K562 (cell line): Measurements from ENCODE around the gene ELAVL3. TPM values are rescaled to one million over a fixed set of nuclear protein-coding genes. Genes with fewer than 3 reads are reported as not detected.
A peak's percentile ranks its signal among the peaks of the same experiment; 100 is the strongest.

Experiments used
- ATAC-seq: fragments of 200-7000 bp; cut with Tn5 transposase; 3 replicates; pipeline ENCODE4 v1.9.1; 2020; ENCODE audit warnings: moderate library complexity
- BruUV-seq: library from RNA; stranded (reverse); fragments of 400-500 nt; replicated peaks from 2 replicates; lab custom pipeline; 2021; lab: Mats Ljungman, UMichigan
- CTCF ChIA-PET: fragments of 300-600 bp; formaldehyde crosslinking; extraction: SDS; loops from one replicate; lab custom pipeline; 2021; ENCODE audit warnings: low intra/inter-chr PET ratio; lab: Yijun Ruan, JAX
- POLR2A ChIA-PET: fragments of 300-600, 350-650 bp; sonication (Branson Sonifier 250); formaldehyde crosslinking; extraction: SDS; loops from one replicate; lab custom pipeline; 2021; ENCODE audit warnings: antibody characterized with exemption, inconsistent platforms; lab: Yijun Ruan, JAX
- DNase-seq, 4 experiments: peaks; one replicate each; pipeline versions ENCODE4 v3.0.0 to v3.0.0-alpha.2; 2011 to 2018; ENCODE audit warnings: low spot score in 3 of 4, mixed read lengths in 3 of 4; ENCODE audit errors: extremely low read depth in 1 of 4
- FAIRE-seq: peaks from 2 replicates; lab custom pipeline; 2011; peaks lifted over from hg19 to GRCh38; lab: Jason Lieb, UNC
- H2AFZ ChIP-seq: 2 replicates; pipeline ENCODE4 v1.6.0; 2011; ENCODE audit warnings: low read depth, low read length, control low read depth, inconsistent platforms
- H3K27ac ChIP-seq: fragments of 200-600 bp; 3 replicates; pipeline ENCODE4 v1.8.0; 2011; ENCODE audit warnings: low read depth, mild to moderate bottlenecking, control low read depth, inconsistent platforms, low read length, moderate library complexity, mixed read lengths; ENCODE audit errors: extremely low read depth
- H3K27me3 ChIP-seq, 2 experiments: fragments of 300-600 bp in 1 of 2; 2 replicates in 1 of 2; 3 replicates in 1 of 2; pipeline versions ENCODE4 v1.6.0 to v1.8.0; 2011; ENCODE audit warnings: inconsistent platforms in 2 of 2, low read length in 2 of 2, mild to moderate bottlenecking in 1 of 2, mixed read lengths in 1 of 2, moderate library complexity in 1 of 2; ENCODE audit not compliant: control insufficient read depth in 2 of 2, insufficient read depth in 2 of 2
- H3K36me3 ChIP-seq: fragments of 300-600 bp; 3 replicates; pipeline ENCODE4 v1.8.0; 2011; ENCODE audit warnings: mild to moderate bottlenecking, low read length, inconsistent platforms; ENCODE audit not compliant: control insufficient read depth, insufficient read depth
- H3K4me1 ChIP-seq, 2 experiments: fragments of 200-600 bp in 1 of 2; replicated peaks in 1 of 2; 2 replicates in 1 of 2; 3 replicates in 1 of 2; pipeline versions ENCODE4 v1.5.1 to v1.8.0; 2011; ENCODE audit warnings: inconsistent platforms in 2 of 2, low read length in 2 of 2, mild to moderate bottlenecking in 1 of 2, mixed read lengths in 1 of 2, moderate library complexity in 1 of 2; ENCODE audit not compliant: control insufficient read depth in 2 of 2, insufficient read depth in 2 of 2
- H3K4me2 ChIP-seq: 2 replicates; pipeline ENCODE4 v1.6.1; 2011; ENCODE audit warnings: low read length, control low read depth, inconsistent platforms, mixed read lengths; ENCODE audit not compliant: insufficient read depth
- H3K4me3 ChIP-seq: fragments of 200-600 bp; sonication (generic), shearing (Covaris generic); 2 replicates; pipeline ENCODE4 v1.5.1; 2016; ENCODE audit warnings: control low read depth, inconsistent platforms
- H3K79me2 ChIP-seq: fragments of 200-600 bp; 3 replicates; pipeline ENCODE4 v1.8.0; 2011; ENCODE audit warnings: low read length, inconsistent platforms; ENCODE audit not compliant: control insufficient read depth, insufficient read depth
- H3K9ac ChIP-seq, 2 experiments: 2 replicates each; pipeline versions ENCODE4 v1.6.0 to v1.6.1; 2011; ENCODE audit warnings: low read depth in 2 of 2, low read length in 2 of 2, control low read depth in 1 of 2, inconsistent platforms in 1 of 2, mild to moderate bottlenecking in 1 of 2, mixed read lengths in 1 of 2; ENCODE audit not compliant: insufficient read depth in 1 of 2
- H3K9me1 ChIP-seq: one replicate; pipeline ENCODE4 v1.6.0; 2011; ENCODE audit warnings: inconsistent platforms, mild to moderate bottlenecking, low read length, moderate library complexity; ENCODE audit not compliant: control insufficient read depth, insufficient read depth
- H3K9me3 ChIP-seq: replicated peaks from 2 replicates; pipeline ENCODE4 v1.5.1; 2011; ENCODE audit warnings: low read depth, low read length, inconsistent platforms; ENCODE audit not compliant: control insufficient read depth, insufficient read depth
- H4K20me1 ChIP-seq: replicated peaks from 2 replicates; pipeline ENCODE4 v1.6.1; 2011; ENCODE audit warnings: low read length, inconsistent platforms, mixed read lengths; ENCODE audit not compliant: control insufficient read depth, insufficient read depth
- CREM ChIP-seq: IDR thresholded peaks from 2 replicates; pipeline ENCODE4 v1.6.1; 2014; ENCODE audit warnings: antibody characterized with exemption, low read depth
- ELF4 ChIP-seq: fragments of 450-650 bp; formaldehyde crosslinking; IDR thresholded peaks from 2 replicates; pipeline ENCODE4 v1.4.0; 2022; ENCODE audit warnings: missing genetic modification characterization
- ESRRA ChIP-seq: fragments of 450-650 bp; IDR thresholded peaks from 2 replicates; pipeline ENCODE4 v1.6.1; 2014; ENCODE audit warnings: low read depth, mild to moderate bottlenecking, moderate library complexity, borderline replicate concordance
- RBBP5 ChIP-seq: fragments of 200-600 bp; sonication (generic); IDR thresholded peaks from 2 replicates; pipeline ENCODE4 v1.6.1; 2012; ENCODE audit warnings: borderline replicate concordance, mild to moderate bottlenecking, low read length, control low read depth, inconsistent platforms; ENCODE audit not compliant: insufficient read depth, poor library complexity, severe bottlenecking
- RFX5 ChIP-seq: IDR thresholded peaks from 2 replicates; pipeline ENCODE4 v1.6.1; 2011; ENCODE audit warnings: low read depth, mild to moderate bottlenecking, improper control_type of control experiment, low read length
- SAP30 ChIP-seq: fragments of 200-600 bp; sonication (generic); IDR thresholded peaks from 2 replicates; pipeline ENCODE4 v1.6.1; 2012; ENCODE audit warnings: borderline replicate concordance, low read depth, mild to moderate bottlenecking, moderate library complexity, low read length, control low read depth, inconsistent platforms; ENCODE audit not compliant: insufficient read depth, poor library complexity, severe bottlenecking
- SIN3A ChIP-seq, 2 experiments: fragments of 150-350 bp in 1 of 2; IDR thresholded peaks; 2 replicates each; pipeline ENCODE4 v1.6.1; 2011 to 2016; ENCODE audit warnings: borderline replicate concordance in 2 of 2, low read depth in 2 of 2, low read length in 2 of 2, mild to moderate bottlenecking in 2 of 2, moderate library complexity in 2 of 2; ENCODE audit not compliant: control insufficient read depth in 1 of 2
- SRSF1 ChIP-seq: fragments of 200-400 bp; formaldehyde crosslinking; IDR thresholded peaks from 2 replicates; pipeline ENCODE4 v1.6.1; 2017; ENCODE audit warnings: mild to moderate bottlenecking, low read depth, low read length, moderate library complexity
- TAF9B ChIP-seq: fragments of 450-650 bp; IDR thresholded peaks from 2 replicates; pipeline ENCODE4 v1.6.1; 2018; ENCODE audit warnings: mild to moderate bottlenecking; ENCODE audit not compliant: partially characterized antibody
- TARDBP ChIP-seq: fragments of 450-650 bp; IDR thresholded peaks from 2 replicates; pipeline ENCODE4 v1.6.1; 2016
- YBX1 ChIP-seq: fragments of 450-650 bp; IDR thresholded peaks from 2 replicates; pipeline ENCODE4 v1.7.1; 2016; ENCODE audit warnings: mild to moderate bottlenecking
- ZNF707 ChIP-seq: fragments of 250-450 bp; sonication (Bioruptor Pico); conservative IDR thresholded peaks from 2 replicates; pipeline ENCODE4 v1.8.0; 2022; ENCODE audit warnings: inconsistent platforms, mild to moderate bottlenecking, moderate library complexity
- WGBS: fragments of 100-300 bp; shearing (Covaris generic); methylation state at CpG from one replicate; pipeline ENCODE4 v1.1.6; 2016; ENCODE audit warnings: low coverage, mixed read lengths; ENCODE audit not compliant: insufficient coverage; ENCODE audit errors: missing lambda C conversion rate; 5-methylcytosine and 5-hydroxymethylcytosine counted together
- in situ Hi-C: fragments of 300-500 bp; cut with MboI; formaldehyde crosslinking; loops from 4 replicates; pipeline ENCODE4 v1.15.0; 2018; ENCODE audit warnings: inconsistent platforms, mixed read lengths
- intact Hi-C: fragments of 100-400 bp; cut with micrococcal nuclease; formaldehyde crosslinking; loops from 2 replicates; pipeline ENCODE4 v1.14.2; 2022
- polyA plus RNA-seq, 8 experiments: library from polyadenylated mRNA; depleted of rRNA in 4 of 8; stranded (reverse) in 5 of 8; unstranded in 3 of 8; fragments of >200 nt; fragmentation: Nextera tagmentation in 2 of 8; fragmentation: Illumina TruSeq in 1 of 8; extraction: Ambion mirVana in 2 of 8; extraction: Trizol in 1 of 8; gene quantifications; 2 replicates each; pipeline versions ENCODE4 v1.2.1 to v1.2.3, GENCODE V29; 2011 to 2014; ENCODE audit warnings: inconsistent platforms in 1 of 8, missing spikeins in 1 of 8
- total RNA-seq, 7 experiments: library from RNA; depleted of rRNA in 6 of 7; stranded (reverse); fragments of >200 nt in 6 of 7; fragmentation: Illumina TruSeq in 2 of 7; extraction: Trizol in 2 of 7; gene quantifications; 2 replicates each; pipeline versions ENCODE4 v1.2.1 to v1.2.3, GENCODE V29; 2011 to 2021; ENCODE audit warnings: low replicate concordance in 1 of 7
- TF ChIP-seq, protein P1 (sequence below): fragments of 250-450 bp; sonication (Bioruptor Pico); IDR thresholded peaks from 2 replicates; pipeline ENCODE4 v1.5.0; 2020; ENCODE audit warnings: mild to moderate bottlenecking, borderline replicate concordance
- TF ChIP-seq, protein P2 (sequence below): fragments of 450-650 bp; IDR thresholded peaks from 2 replicates; pipeline ENCODE4 v1.6.1; 2014; ENCODE audit warnings: low read depth, mild to moderate bottlenecking, moderate library complexity, borderline replicate concordance
- TF ChIP-seq, protein P3 (sequence below): fragments of 200-800 bp; sonication (Bioruptor generic); IDR thresholded peaks from 2 replicates; pipeline ENCODE4 v1.6.1; 2017; ENCODE audit warnings: missing genetic modification characterization, missing compliant biosample characterization

Gene ELAVL3
- total and polyA plus RNA-seq, 9 of the 15 experiments (the other 6 are each of a cell fraction or from before 2014, with no cell fraction given): not detected

DNA sequence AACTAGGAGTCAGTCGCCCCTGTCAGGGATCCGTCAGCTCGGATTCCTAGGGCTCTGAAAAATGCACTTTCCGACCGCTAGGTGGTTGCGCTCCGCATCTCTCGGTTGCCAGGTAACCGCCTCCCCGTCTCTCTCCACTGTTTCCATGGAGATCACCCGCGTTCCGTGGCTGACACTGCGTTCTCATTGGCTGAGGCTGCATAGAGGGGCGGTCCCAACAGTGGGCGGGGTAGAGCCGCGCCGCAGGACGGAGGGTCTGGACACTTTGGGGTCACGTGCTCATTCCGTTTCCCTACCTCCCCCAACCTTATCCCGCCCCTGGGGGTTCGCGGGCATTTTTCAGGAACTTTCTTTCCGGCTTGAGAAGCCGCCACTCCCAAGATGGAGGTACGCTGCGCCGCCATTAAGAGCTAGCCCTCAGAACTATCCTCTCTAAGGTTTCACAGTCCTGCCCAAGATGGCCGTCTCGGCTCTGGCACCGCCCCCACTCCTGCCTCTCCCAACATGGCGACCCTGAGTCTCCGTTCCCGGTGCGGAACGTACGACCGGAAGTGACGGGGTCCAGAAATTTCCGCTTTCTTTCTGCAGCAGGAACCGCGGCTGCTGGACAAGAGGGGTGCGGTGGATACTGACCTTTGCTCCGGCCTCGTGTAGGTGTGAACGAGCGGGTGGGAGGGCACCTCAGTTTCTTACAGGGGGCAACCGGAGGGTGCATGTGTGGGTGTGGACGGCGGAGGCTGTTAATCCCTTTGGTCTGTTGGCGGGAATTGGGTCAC is 45.6 kb downstream of the ELAVL3 start, which contains the start of the genes ODAD3 and PRKCSH:
ODAD3 (minus strand) TSS at position 65 of the 776 bp plus-strand sequence. CDS start 105 bp downstream, outside the sequence.
PRKCSH (plus strand) TSS at position 579 of the 776 bp plus-strand sequence. CDS start 483 bp downstream, outside the sequence.
- no TSS peak for BruUV-seq
- peaks cover 20% of the 10 kb centered on the region for H3K79me2 ChIP-seq
- peaks cover 5% of the 10 kb centered on the region for H3K9me1 ChIP-seq
- peak within 1 kb of the TSS; percentile 65 for H3K4me3 ChIP-seq
- no peaks in the 10 kb centered on the region for H3K9me3 ChIP-seq
- ChIA-PET POLR2A (interaction anchor here (0.5 to 1.4 kb wide), 12 partner anchors 17 to 505 kb away, joined by 3 to 6 read pairs (median 3); partner anchors contain the start of gene ELOF1), CTCF (interaction anchor here (0.7 kb wide), 1 partner anchor 204 kb away, joined by 3 read pairs; no protein-coding TSS in a partner anchor)
- H3K4me1 ChIP-seq: peaks cover 11 to 22% of the 10 kb centered on the region in 2 experiments; a peak in 4 of 5 replicates
- H3K27me3 ChIP-seq: no peaks in the 10 kb centered on the region
- FAIRE-seq (peak; percentile 100), DNase-seq (peak; percentile 99), ATAC-seq (peak; percentile 99)
- intact Hi-C loops (loop anchor here (1.0 to 2.0 kb wide), 2 partner anchors 51 to 60 kb away; partner anchors contain the start of genes EPOR and SWSAP1), in situ Hi-C loops (loop anchor here (5.0 kb wide), 1 partner anchor 138 kb away; the partner anchor contains the start of gene TSPAN16)
- under 1% methylated on average over 49 of the region's 53 CpGs for WGBS
- H4K20me1 ChIP-seq: no peaks in the 10 kb centered on the region
- H3K27ac ChIP-seq: peak within 1 kb of the TSS; percentile 63
- peak within 1 kb of the TSS; percentile 67 to 96 for H3K9ac ChIP-seq
- peak within 1 kb of the TSS; percentile 92 for H3K4me2 ChIP-seq
- peak within 1 kb of the TSS; percentile 98 for H2AFZ ChIP-seq
- H3K36me3 ChIP-seq: peaks cover 34% of the 10 kb centered on the region
- TF ChIP-seq SRSF1 (no peak), ZNF707 (CRISPR knock-in tag) (no peak), TARDBP (0 out of 2 replicates have a peak, but pooled peaks have one; percentile 28), YBX1 (no peak), RBBP5 (peak; percentile 54), CREM (peak; percentile 97), ELF4 (peak; percentile 79; the same call in 1 of the 2 replicates), SIN3A (IDR thresholded peaks at IDR 0.05; ENCODE audit: borderline replicate concordance in 2 of 2, control insufficient read depth in 1 of 2, low read depth in 2 of 2, low read length in 2 of 2) (peak; percentile 82 to 84; a peak in 2 of 4 replicates), TAF9B (no peak), RFX5 (no peak), SAP30 (peak; percentile 93), ESRRA (peak; percentile 45)
- TF ChIP-seq, protein P1, sequence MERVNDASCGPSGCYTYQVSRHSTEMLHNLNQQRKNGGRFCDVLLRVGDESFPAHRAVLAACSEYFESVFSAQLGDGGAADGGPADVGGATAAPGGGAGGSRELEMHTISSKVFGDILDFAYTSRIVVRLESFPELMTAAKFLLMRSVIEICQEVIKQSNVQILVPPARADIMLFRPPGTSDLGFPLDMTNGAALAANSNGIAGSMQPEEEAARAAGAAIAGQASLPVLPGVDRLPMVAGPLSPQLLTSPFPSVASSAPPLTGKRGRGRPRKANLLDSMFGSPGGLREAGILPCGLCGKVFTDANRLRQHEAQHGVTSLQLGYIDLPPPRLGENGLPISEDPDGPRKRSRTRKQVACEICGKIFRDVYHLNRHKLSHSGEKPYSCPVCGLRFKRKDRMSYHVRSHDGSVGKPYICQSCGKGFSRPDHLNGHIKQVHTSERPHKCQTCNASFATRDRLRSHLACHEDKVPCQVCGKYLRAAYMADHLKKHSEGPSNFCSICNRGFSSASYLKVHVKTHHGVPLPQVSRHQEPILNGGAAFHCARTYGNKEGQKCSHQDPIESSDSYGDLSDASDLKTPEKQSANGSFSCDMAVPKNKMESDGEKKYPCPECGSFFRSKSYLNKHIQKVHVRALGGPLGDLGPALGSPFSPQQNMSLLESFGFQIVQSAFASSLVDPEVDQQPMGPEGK: no peak
- TF ChIP-seq, protein P2, sequence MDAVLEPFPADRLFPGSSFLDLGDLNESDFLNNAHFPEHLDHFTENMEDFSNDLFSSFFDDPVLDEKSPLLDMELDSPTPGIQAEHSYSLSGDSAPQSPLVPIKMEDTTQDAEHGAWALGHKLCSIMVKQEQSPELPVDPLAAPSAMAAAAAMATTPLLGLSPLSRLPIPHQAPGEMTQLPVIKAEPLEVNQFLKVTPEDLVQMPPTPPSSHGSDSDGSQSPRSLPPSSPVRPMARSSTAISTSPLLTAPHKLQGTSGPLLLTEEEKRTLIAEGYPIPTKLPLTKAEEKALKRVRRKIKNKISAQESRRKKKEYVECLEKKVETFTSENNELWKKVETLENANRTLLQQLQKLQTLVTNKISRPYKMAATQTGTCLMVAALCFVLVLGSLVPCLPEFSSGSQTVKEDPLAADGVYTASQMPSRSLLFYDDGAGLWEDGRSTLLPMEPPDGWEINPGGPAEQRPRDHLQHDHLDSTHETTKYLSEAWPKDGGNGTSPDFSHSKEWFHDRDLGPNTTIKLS: 0 out of 2 replicates have a peak, but pooled peaks have one; percentile 37
- TF ChIP-seq, protein P3, sequence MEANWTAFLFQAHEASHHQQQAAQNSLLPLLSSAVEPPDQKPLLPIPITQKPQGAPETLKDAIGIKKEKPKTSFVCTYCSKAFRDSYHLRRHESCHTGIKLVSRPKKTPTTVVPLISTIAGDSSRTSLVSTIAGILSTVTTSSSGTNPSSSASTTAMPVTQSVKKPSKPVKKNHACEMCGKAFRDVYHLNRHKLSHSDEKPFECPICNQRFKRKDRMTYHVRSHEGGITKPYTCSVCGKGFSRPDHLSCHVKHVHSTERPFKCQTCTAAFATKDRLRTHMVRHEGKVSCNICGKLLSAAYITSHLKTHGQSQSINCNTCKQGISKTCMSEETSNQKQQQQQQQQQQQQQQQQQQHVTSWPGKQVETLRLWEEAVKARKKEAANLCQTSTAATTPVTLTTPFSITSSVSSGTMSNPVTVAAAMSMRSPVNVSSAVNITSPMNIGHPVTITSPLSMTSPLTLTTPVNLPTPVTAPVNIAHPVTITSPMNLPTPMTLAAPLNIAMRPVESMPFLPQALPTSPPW: peak; percentile 85
